ENCODE measurements around the gene ADIPOQ.

The ADIPOQ gene

GRCh38 chr3:186821429-186822387, 20.8 kb upstream of the ADIPOQ start:
- Histone ChIP-seq H3K9me3 (ENCODE audit: control insufficient read depth, insufficient read depth, low read depth, low read length) (no peaks in the 10 kb centered on the region), H3K36me3 (ENCODE audit: control insufficient read depth in 2 of 2, insufficient read depth in 1 of 2, low read length in 2 of 2) (no peaks in the 10 kb centered on the region), H3K4me1 (ENCODE audit: control insufficient read depth, insufficient read depth, low read length) (no peaks in the 10 kb centered on the region), H3K4me3 (ENCODE audit: low read depth, low read length) (no peak overlapping the region), H3K27ac (ENCODE audit: extremely low read depth, low read depth, low read length) (no peak overlapping the region)
- POLR2A ChIA-PET: interaction anchor here (1.5 to 1.6 kb wide), 2 partner anchors 38 to 39 kb away, joined by 3 to 4 read pairs; no protein-coding TSS in a partner anchor
- CTCF ChIA-PET: interaction anchor here (0.5 to 2.4 kb wide), 22 partner anchors 10 to 1162 kb away, joined by 3 to 10 read pairs (median 4); partner anchors contain the start of gene RFC4
- TF ChIP-seq SP7 (tag by site-specific recombination; IDR thresholded peaks at IDR 0.05) (no peak), ZNF660 (tag by site-specific recombination; IDR thresholded peaks at IDR 0.05) (peak; percentile 20; the same call in 1 of the 2 replicates), ZNF544 (tag by site-specific recombination; IDR thresholded peaks at IDR 0.05) (no peak), GLI4 (tag by site-specific recombination; IDR thresholded peaks at IDR 0.05) (no peak), ZNF202 (tag by site-specific recombination; IDR thresholded peaks at IDR 0.05; ENCODE audit: borderline replicate concordance) (no peak), ZNF292 (tag by site-specific recombination; IDR thresholded peaks at IDR 0.05; ENCODE audit: borderline replicate concordance, low read depth) (no peak), ZNF398 (tag by site-specific recombination; IDR thresholded peaks at IDR 0.05) (no peak), ZNF37A (tag by site-specific recombination; IDR thresholded peaks at IDR 0.05) (no peak), ZNF501 (tag by site-specific recombination; IDR thresholded peaks at IDR 0.05) (no peak), ZNF302 (tag by site-specific recombination; IDR thresholded peaks at IDR 0.05; ENCODE audit: low read depth) (no peak), ZNF777 (tag by site-specific recombination; IDR thresholded peaks at IDR 0.05; ENCODE audit: borderline replicate concordance) (no peak), OVOL3 (tag by site-specific recombination; IDR thresholded peaks at IDR 0.05) (no peak), ZSCAN30 (tag by site-specific recombination; IDR thresholded peaks at IDR 0.05) (0 out of 2 replicates have a peak, but pooled peaks have one; percentile 29), ZNF692 (tag by site-specific recombination; IDR thresholded peaks at IDR 0.05) (no peak), ZNF366 (tag by site-specific recombination; conservative IDR thresholded peaks at IDR 0.05) (no peak), ZNF701 (tag by site-specific recombination; IDR thresholded peaks at IDR 0.05) (no peak), ZNF16 (tag by site-specific recombination; IDR thresholded peaks at IDR 0.05; ENCODE audit: low read depth) (no peak), ZNF677 (tag by site-specific recombination; IDR thresholded peaks at IDR 0.05) (no peak), ZNF266 (tag by site-specific recombination; IDR thresholded peaks at IDR 0.05; ENCODE audit: low read depth) (no peak), ZBTB44 (tag by site-specific recombination; IDR thresholded peaks at IDR 0.05) (no peak), SP3 (tag by site-specific recombination; IDR thresholded peaks at IDR 0.05) (no peak), KLF10 (tag by site-specific recombination; IDR thresholded peaks at IDR 0.05) (no peak), ZNF48 (tag by site-specific recombination; IDR thresholded peaks at IDR 0.05) (no peak), ZNF654 (tag by site-specific recombination; IDR thresholded peaks at IDR 0.05; ENCODE audit: low read depth) (peak; percentile 66), ZNF510 (tag by site-specific recombination; IDR thresholded peaks at IDR 0.05; ENCODE audit: insufficient replicate concordance) (no peak), BCL11B (tag by site-specific recombination; IDR thresholded peaks at IDR 0.05; ENCODE audit: low read depth) (no peak), SCRT1 (tag by site-specific recombination; IDR thresholded peaks at IDR 0.05; ENCODE audit: borderline replicate concordance) (no peak), ZNF488 (tag by site-specific recombination; IDR thresholded peaks at IDR 0.05) (no peak), CTCF (tag by site-specific recombination; IDR thresholded peaks at IDR 0.05) (0 out of 2 replicates have a peak, but pooled peaks have one; percentile 9)

Data from HEK293 (cell line).